K562 (cell line): Measurements from ENCODE around the gene RNU6-1. TPM values are rescaled to one million over a fixed set of nuclear protein-coding genes. Genes with fewer than 3 reads are reported as not detected.
A peak's percentile ranks its signal among the peaks of the same experiment; 100 is the strongest.

Source experiments
- BRD4 ChIP-seq: fragments of 200-600 bp; sonication (generic); IDR thresholded peaks from 2 replicates; pipeline ENCODE4 v1.6.1; 2017; ENCODE audit warnings: inconsistent platforms
- CBX8 ChIP-seq: fragments of 200-600 bp; sonication (generic); IDR thresholded peaks from 2 replicates; pipeline ENCODE4 v1.6.1; 2012; ENCODE audit warnings: borderline replicate concordance, mixed run types, low read depth, mild to moderate bottlenecking, moderate library complexity, mixed read lengths, low read length, control low read depth, inconsistent platforms; ENCODE audit not compliant: poor library complexity, severe bottlenecking; ENCODE audit errors: extremely low read depth
- E2F5 ChIP-seq: sonication (generic); formaldehyde crosslinking; IDR thresholded peaks from 2 replicates; pipeline ENCODE4 v1.8.0; 2022; ENCODE audit warnings: mild to moderate bottlenecking, missing genetic modification reagents
- HNRNPUL1 ChIP-seq: fragments of 200-400 bp; formaldehyde crosslinking; IDR thresholded peaks from 2 replicates; pipeline ENCODE4 v1.6.1; 2017; ENCODE audit warnings: low read length
- MCM5 ChIP-seq: fragments of 450-650 bp; IDR thresholded peaks from 2 replicates; pipeline ENCODE4 v1.6.1; 2016; ENCODE audit warnings: low read depth
- MEF2A ChIP-seq: IDR thresholded peaks from 2 replicates; pipeline ENCODE4 v1.6.1; 2011; ENCODE audit warnings: low read depth, mild to moderate bottlenecking, low read length, moderate library complexity; ENCODE audit not compliant: control insufficient read depth
- MYNN ChIP-seq, 2 experiments: sonication (generic); formaldehyde crosslinking in 1 of 2; IDR thresholded peaks; 2 replicates each; pipeline versions ENCODE4 v1.5.0 to v1.6.1; 2016 to 2020; ENCODE audit warnings: antibody characterized with exemption in 1 of 2, missing genetic modification reagents in 1 of 2
- NFE2L1 ChIP-seq: fragments of 450-650 bp; IDR thresholded peaks from 2 replicates; pipeline ENCODE4 v1.6.1; 2016; ENCODE audit warnings: missing genetic modification characterization, low read depth, mild to moderate bottlenecking, missing compliant biosample characterization, moderate library complexity, borderline replicate concordance
- PML ChIP-seq: IDR thresholded peaks from 2 replicates; pipeline ENCODE4 v1.6.1; 2012; ENCODE audit warnings: low read length, inconsistent platforms
- RUNX1 ChIP-seq: sonication (generic); IDR thresholded peaks from 2 replicates; pipeline ENCODE4 v1.6.1; 2016; ENCODE audit warnings: antibody characterized with exemption, low read depth
- SIRT6 ChIP-seq: IDR thresholded peaks from one replicate; pipeline ENCODE4 v1.6.1; 2012; ENCODE audit warnings: low read depth, mild to moderate bottlenecking, control low read depth, inconsistent platforms, low read length, moderate library complexity
- SMARCA4 ChIP-seq: fragments of 450-650 bp; IDR thresholded peaks from 2 replicates; pipeline ENCODE4 v1.6.1; 2016
- SMARCE1 ChIP-seq: fragments of 450-650 bp; IDR thresholded peaks from 2 replicates; pipeline ENCODE4 v1.7.1; 2016; ENCODE audit warnings: mild to moderate bottlenecking
- TEAD1 ChIP-seq, 2 experiments: fragments of 450-650 bp in 1 of 2; sonication (generic) in 1 of 2; formaldehyde crosslinking; IDR thresholded peaks; 2 replicates each; pipeline versions ENCODE4 v1.4.0 to v1.8.0; 2020 to 2022; ENCODE audit warnings: mild to moderate bottlenecking in 2 of 2, missing genetic modification reagents in 1 of 2
- ZNF134 ChIP-seq: fragments of 250-450 bp; sonication (Bioruptor Pico); conservative IDR thresholded peaks from 2 replicates; pipeline ENCODE4 v1.4.0; 2020
- ZNF197 ChIP-seq: fragments of 200-800 bp; sonication (Bioruptor generic); IDR thresholded peaks from 2 replicates; pipeline ENCODE4 v1.6.1; 2016; ENCODE audit warnings: low read depth, missing genetic modification characterization, missing compliant biosample characterization
- polyA plus RNA-seq, 8 experiments: library from polyadenylated mRNA; depleted of rRNA in 4 of 8; stranded (reverse) in 5 of 8; unstranded in 3 of 8; fragments of >200 nt; fragmentation: Nextera tagmentation in 2 of 8; fragmentation: Illumina TruSeq in 1 of 8; extraction: Ambion mirVana in 2 of 8; extraction: Trizol in 1 of 8; gene quantifications; 2 replicates each; pipeline versions ENCODE4 v1.2.1 to v1.2.3, GENCODE V29; 2011 to 2014; ENCODE audit warnings: inconsistent platforms in 1 of 8, missing spikeins in 1 of 8
- total RNA-seq, 7 experiments: library from RNA; depleted of rRNA in 6 of 7; stranded (reverse); fragments of >200 nt in 6 of 7; fragmentation: Illumina TruSeq in 2 of 7; extraction: Trizol in 2 of 7; gene quantifications; 2 replicates each; pipeline versions ENCODE4 v1.2.1 to v1.2.3, GENCODE V29; 2011 to 2021; ENCODE audit warnings: low replicate concordance in 1 of 7
- TF ChIP-seq, protein P1 (sequence below): IDR thresholded peaks from 2 replicates; pipeline ENCODE4 v1.6.1; 2012; ENCODE audit warnings: low read depth, low read length, improper control_type of control experiment, borderline replicate concordance
- TF ChIP-seq, protein P2 (sequence below): sonication (generic); formaldehyde crosslinking; IDR thresholded peaks from 2 replicates; pipeline ENCODE4 v1.4.0; 2020; ENCODE audit warnings: mild to moderate bottlenecking, missing genetic modification reagents
- TF ChIP-seq, protein P3 (sequence below): sonication (generic); formaldehyde crosslinking; IDR thresholded peaks from 2 replicates; pipeline ENCODE4 v1.8.1; 2023; ENCODE audit warnings: mild to moderate bottlenecking, missing genetic modification reagents

RNU6-1 gene
- total and polyA plus RNA-seq, 9 of the 15 experiments (the other 6 are each of a cell fraction or from before 2014, with no cell fraction given): not detected

DNA sequence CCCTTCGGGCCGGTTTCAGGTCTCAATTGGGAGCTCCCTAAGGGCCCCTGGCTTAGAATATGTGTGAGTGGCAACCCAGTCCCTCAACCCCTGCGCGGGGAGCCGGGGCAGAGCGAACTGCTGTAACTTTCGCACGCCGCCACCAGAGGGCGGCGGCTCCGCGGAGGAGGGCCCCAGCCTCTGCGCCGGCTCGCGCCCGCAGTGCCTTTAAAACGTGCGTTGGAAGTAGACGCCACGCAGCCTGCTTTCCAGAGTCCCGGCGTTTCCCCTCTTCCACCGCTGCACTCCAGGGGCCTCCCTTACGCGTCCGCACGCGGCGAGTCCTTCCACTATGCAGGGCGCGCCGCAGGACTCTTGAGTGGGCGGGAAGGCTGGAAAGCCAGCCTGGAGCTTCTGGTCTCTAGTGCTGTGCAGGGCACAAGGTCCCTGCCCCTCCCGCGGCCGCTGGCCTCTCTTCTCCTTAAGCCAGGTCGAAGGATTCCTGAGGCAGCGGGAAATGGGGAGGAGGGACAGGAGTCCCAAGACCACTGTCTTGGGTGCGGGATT is 23.7 kb upstream of the RNU6-1 start (continued):
- TF ChIP-seq E2F5 (CRISPR knock-in tag) (no peak), TEAD1 (CRISPR knock-in tag; IDR thresholded peaks at IDR 0.05) (peak in 1 of 2 experiments; percentile 82; a peak in 2 of 4 replicates), CBX8 (no peak), SMARCA4 (no peak), SIRT6 (no peak), HNRNPUL1 (no peak), MEF2A (no peak), MYNN (IDR thresholded peaks at IDR 0.05) (no peak; the same call in 1 of the 2 replicates), MYNN (CRISPR knock-in tag; IDR thresholded peaks at IDR 0.05) (no peak), ZNF197 (CRISPR knock-in tag) (no peak), BRD4 (no peak), ZNF134 (no peak), MCM5 (no peak), RUNX1 (no peak), NFE2L1 (tag) (no peak), SMARCE1 (no peak), PML (no peak)
- TF ChIP-seq, protein P1, sequence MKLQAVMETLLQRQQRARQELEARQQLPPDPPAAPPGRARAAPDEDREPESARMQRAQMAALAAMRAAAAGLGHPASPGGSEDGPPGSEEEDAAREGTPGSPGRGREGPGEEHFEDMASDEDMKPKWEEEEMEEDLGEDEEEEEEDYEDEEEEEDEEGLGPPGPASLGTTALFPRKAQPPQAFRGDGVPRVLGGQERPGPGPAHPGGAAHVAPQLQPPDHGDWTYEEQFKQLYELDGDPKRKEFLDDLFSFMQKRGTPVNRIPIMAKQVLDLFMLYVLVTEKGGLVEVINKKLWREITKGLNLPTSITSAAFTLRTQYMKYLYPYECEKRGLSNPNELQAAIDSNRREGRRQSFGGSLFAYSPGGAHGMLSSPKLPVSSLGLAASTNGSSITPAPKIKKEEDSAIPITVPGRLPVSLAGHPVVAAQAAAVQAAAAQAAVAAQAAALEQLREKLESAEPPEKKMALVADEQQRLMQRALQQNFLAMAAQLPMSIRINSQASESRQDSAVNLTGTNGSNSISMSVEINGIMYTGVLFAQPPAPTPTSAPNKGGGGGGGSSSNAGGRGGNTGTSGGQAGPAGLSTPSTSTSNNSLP: no peak
- TF ChIP-seq, protein P2, sequence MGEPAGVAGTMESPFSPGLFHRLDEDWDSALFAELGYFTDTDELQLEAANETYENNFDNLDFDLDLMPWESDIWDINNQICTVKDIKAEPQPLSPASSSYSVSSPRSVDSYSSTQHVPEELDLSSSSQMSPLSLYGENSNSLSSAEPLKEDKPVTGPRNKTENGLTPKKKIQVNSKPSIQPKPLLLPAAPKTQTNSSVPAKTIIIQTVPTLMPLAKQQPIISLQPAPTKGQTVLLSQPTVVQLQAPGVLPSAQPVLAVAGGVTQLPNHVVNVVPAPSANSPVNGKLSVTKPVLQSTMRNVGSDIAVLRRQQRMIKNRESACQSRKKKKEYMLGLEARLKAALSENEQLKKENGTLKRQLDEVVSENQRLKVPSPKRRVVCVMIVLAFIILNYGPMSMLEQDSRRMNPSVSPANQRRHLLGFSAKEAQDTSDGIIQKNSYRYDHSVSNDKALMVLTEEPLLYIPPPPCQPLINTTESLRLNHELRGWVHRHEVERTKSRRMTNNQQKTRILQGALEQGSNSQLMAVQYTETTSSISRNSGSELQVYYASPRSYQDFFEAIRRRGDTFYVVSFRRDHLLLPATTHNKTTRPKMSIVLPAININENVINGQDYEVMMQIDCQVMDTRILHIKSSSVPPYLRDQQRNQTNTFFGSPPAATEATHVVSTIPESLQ (CRISPR knock-in tag): peak; percentile 93; the same call in 1 of the 2 replicates
- TF ChIP-seq, protein P3, sequence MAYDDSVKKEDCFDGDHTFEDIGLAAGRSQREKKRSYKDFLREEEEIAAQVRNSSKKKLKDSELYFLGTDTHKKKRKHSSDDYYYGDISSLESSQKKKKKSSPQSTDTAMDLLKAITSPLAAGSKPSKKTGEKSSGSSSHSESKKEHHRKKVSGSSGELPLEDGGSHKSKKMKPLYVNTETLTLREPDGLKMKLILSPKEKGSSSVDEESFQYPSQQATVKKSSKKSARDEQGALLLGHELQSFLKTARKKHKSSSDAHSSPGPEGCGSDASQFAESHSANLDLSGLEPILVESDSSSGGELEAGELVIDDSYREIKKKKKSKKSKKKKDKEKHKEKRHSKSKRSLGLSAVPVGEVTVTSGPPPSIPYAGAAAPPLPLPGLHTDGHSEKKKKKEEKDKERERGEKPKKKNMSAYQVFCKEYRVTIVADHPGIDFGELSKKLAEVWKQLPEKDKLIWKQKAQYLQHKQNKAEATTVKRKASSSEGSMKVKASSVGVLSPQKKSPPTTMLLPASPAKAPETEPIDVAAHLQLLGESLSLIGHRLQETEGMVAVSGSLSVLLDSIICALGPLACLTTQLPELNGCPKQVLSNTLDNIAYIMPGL (CRISPR knock-in tag): no peak
